GM18907 (cell line): ENCODE results near the gene STARD9.
A peak's percentile ranks its signal among the peaks of the same experiment; 100 is the strongest.
"Not testable (repeated sequence)": the region's sequence is repeated elsewhere in the genome, so short reads cannot be mapped to it uniquely, and the experiment has no call there.

Source experiments
- ATAC-seq: cut with Tn5 transposase; IDR thresholded peaks from one replicate; pipeline ENCODE4 v1.9.1; 2021; ENCODE audit warnings: mild to moderate bottlenecking, moderate library complexity; ENCODE audit not compliant: unreplicated experiment

The STARD9 gene

DNA sequence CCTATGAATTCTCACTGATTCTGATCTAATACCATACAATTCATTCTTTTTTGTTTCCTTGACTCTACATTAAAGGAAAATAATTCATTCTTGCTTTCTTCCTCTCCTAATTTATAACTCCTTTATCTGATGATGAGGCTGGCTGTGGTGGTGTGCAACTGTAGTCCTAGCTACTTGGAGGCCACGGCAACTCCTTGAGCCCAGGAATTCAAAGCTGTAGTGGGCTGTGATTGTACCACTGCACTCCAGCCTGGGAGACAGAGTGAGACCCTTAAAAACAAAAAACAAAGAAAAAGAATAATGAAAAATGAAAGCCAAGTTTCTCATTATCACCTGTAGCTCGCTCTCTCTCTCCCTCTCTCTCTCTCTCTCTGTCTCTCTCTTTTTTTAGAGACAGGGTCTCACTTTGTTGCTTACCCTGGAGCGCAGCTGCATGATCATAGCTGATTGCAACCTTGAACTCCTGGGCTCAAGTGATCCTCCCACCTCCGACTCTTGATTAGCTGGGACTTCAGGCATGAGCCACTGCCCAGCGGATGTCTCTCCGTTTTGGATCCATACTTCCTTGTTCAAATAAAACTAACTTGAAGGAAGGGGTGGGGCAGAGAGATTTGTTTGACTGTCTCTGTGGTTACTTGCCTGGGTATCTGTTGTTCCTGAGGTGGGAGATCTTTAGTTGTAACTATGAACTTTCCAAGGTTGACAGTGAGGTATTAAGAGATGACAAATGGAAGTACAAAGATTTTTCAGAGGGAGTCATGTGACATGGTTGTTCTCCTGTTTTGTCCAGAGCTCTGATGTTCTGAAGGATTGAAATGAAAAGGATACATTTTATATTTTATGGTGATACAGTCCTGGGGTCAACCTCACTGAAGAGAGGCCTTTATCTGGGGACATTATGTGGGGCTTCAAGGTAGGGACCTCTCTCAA lies 46.9 kb downstream of the STARD9 start:
- ATAC-seq, result no peak

GRCh38 chr15:42623951-42624350 lies 48.5 kb downstream of the STARD9 start:
- ATAC-seq, result no peak

DNA sequence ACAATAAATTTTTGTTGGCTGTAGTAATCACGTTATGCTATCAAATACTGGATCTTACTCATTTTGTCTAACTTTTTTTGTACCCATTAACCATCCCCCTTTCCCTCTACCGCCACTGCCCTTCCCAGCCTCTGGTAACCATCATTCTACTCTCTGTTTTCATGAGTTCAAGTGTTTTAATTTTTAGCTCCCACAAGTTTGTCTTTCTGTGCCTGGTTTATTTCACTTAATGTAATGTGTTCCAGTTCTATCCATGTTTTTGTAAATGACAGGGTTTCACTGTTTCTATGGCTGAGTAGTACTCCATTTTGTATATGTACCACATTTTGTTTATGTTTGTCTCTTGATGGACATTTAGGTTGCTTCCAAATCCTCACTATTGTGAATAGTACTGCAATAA lies 52.1 kb downstream of the STARD9 start:
- ATAC-seq, result no peak

- ATAC-seq, result no peak
These were observed 53.4 kb downstream of the STARD9 start for GRCh38 chr15:42628761-42629160.

DNA sequence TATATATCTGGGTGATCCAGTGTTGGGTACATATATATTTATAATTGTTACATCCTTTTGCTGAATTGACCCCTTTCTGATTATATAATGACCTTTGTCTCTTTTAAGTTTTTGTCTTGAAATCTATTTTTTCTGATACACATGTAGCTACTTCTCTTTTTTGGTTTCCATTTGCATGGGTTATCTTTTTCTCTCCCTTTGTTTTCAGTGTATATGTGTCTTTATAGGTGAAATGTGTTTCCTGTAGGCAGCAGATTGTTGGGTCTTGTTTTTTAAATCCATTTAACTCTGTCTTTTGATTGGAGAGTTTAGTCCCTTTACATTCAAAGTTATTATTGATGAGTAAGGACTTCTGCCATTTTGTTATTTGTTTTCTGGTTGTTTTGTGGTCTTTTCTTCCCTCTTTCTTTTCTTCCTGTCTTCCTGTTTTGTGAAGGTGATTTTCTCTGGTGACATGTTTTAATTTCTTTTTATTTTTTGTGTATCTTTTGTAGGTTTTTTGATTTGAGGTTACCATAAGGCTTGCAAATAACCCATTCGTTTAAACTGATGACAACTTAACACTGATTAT lies 56.8 kb downstream of the STARD9 start:
- no peak for ATAC-seq

DNA sequence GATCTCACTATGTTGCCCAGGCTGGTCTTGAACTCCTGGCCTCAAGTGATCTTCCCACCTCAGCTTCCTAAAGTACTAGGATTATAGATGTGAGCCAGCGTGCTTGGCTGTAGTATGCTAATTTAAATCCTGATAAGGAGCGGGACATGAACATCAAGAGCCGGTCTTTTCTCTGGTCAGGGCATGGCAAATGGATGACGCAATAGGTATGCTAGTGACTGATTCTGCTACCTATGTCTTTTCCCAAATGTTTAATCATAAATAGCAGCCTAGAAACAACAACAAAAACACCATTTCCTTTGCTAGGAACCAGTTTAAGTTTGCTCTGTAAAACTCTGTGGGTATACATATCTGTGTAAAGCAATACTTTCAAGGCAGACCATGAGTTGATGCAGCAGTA lies 64.7 kb downstream of the STARD9 start:
- no peak for ATAC-seq

DNA sequence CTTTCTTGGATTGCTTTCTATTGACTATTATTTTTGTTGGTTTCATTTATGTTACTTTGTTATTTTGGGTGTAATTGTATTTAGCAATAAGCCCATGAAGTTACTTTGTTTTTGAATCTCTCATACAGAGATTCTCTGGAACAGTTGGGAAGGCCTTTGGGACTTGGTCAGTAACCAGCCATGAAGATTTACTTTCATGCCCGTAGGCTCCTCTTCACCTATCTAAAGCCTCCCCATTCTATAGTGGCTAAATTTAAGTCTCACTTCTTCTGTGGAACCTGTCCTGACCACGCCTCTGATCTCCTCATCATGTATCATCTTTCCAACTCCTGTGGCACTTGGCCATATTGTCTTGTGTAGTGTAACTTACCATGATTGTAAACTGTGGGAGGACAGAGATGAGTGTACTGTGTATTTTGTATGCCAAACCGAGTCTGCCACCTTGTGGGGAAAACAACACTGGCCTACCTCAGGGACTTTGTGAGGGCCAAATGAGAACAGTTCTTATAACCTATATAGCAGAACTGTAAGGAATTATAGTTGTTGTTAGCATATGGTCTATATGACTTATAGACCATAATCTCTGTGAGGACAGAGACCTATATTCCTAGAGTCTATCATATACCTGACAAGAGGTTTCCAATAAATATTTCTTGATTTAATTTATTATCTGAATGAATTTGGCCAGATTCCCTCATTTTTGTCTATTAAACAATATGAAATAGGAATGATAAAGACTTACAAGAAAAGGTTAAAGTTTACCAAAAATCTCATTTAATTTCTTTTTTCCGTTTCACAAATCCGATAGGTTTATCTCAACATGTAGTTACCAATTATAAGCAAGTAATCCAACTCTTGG lies 75.0 kb downstream of the STARD9 start:
- ATAC-seq, result peak; percentile 71

GRCh38 chr15:42665827-42666226 lies 90.4 kb downstream of the STARD9 start:
- no peak for ATAC-seq

GRCh38 chr15:42667855-42668254 lies 92.4 kb downstream of the STARD9 start:
- no peak for ATAC-seq

DNA sequence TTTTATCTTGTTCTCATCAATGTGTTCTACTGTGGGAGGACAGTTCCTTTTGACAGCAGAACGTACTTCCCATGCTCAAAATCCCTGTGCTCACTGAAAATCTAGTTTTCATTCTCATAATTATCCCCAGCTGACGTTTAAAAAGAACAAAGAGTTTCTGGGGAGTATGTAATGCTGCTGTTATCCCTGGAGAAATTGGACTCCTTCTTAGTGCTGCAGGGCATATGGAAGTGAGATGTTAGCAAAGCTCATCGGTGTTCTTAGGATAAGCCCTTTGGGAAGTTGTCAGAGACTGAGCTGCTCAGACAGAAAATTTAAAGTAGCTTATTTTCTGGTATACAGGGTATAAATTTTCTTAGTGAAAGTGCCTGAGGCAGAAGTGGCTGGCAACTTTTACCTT lies 95.0 kb downstream of the STARD9 start:
- ATAC-seq, result no peak

- ATAC-seq, result no peak
These were observed 97.0 kb downstream of the STARD9 start for GRCh38 chr15:42672444-42672843.

DNA sequence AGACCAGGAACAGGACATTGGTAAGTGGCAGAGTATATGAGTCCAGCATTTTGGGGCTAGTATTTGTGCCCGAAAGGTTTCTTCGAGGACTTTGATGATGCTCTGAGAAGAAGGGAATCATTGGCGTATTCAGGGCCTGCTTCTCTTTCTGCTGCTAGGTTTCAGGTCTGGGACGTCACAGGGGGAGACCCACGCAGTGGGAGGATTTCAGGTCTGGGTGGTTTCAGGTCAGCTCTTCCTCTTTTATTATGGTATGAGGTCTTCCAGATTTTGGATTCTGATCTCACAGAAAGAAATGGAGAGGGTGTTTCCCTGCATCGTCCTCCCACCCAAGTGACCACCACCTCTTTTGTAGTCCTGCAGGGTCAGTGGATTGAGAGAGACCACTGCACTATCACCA lies 99.1 kb downstream of the STARD9 start:
- ATAC-seq, result no peak

DNA sequence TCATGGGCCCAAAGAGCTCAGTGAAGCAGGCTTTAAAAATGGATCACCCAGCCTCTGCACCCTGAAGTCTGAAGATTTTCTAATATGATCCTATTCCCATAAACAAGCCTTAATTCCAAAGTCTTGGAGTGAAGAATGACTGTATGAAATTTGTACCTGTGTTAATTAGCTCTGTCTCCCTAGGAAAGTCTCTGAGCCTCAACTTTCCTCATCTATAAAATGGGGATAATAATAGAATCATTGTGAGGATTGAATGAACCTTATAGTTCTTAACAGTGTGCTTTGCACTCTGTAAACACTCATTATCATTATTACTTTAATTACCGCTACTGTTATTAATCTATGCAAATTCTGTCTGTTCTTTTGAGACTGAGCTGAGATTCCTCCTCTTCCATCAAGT lies 99.6 kb downstream of the STARD9 start:
- ATAC-seq, result no peak

- ATAC-seq, result no peak
These were observed 104.1 kb downstream of the STARD9 start for GRCh38 chr15:42679285-42680141.

DNA sequence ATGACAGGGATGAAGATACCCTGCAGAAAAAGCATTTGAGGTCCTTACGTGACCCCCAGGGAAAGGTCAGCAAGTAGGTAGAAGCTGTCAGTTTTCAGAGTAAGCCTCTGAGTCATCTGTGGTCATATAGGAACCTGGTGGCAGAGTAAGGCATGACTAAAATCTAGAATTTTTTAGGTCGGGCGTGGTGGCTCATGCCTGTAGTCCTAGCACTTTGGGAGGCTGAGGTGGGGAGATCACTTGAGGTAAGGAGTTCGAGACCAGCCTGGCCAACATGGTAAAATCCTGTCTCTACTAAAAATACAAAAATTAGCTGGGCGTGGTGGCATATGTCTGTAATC lies 104.7 kb downstream of the STARD9 start:
- ATAC-seq, result not testable (repeated sequence)

DNA sequence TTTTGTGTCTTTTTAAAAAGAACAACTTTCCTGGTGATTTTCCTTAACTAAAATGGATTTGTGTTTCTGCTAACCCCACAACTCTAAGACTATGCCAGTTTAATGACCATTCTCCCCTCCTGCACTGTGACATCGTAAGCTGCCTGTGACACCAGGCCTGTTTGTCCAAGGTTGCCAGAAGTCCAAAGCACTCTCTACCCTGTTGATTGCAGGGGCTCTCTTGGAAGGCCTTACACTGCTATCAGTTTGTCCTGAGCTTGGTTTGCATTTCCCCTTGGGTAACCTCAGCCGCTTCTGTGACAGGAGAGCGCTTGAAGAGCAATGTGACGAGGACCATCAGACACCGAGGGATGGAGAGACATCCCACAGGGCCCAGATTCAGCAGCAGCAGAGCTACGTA lies 105.7 kb downstream of the STARD9 start:
- ATAC-seq, result no peak

DNA sequence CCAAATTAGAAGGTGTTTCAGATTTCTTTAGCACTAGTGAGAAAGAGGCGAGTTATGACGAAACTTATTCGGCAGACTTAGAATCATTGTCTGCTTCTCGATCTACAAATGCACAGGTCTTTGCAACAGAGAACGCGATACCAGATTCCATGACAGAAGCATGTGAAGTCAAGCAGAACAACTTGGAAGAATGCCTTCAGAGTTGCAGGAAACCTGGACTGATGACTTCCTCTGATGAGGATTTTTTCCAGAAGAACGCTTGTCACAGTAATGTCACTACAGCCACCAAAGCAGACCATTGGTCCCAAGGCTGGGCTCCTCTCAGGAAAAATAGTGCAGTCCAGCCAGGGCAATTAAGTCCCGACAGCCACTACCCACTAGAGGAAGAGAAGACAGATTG lies 110.9 kb downstream of the STARD9 start:
- no peak for ATAC-seq

- no peak for ATAC-seq
These were observed 112.3 kb downstream of the STARD9 start for GRCh38 chr15:42687740-42688139.

DNA sequence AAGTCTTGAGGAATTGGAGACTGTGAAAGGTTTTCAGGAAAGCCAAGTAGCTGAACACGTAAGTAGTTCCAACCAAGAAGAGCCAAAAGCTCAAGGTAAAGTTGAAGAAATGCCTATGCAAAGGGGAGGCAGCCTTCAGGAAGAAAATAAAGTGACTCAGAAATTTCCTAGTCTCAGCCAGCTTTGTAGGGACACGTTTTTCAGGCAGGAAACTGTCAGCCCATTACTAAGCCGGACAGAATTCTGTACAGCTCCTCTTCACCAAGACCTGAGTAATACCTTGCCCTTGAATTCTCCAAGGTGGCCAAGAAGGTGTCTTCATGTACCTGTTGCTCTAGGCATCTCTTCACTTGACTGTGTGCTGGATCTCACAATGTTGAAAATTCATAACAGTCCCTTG lies 112.9 kb downstream of the STARD9 start:
- ATAC-seq, result no peak

DNA sequence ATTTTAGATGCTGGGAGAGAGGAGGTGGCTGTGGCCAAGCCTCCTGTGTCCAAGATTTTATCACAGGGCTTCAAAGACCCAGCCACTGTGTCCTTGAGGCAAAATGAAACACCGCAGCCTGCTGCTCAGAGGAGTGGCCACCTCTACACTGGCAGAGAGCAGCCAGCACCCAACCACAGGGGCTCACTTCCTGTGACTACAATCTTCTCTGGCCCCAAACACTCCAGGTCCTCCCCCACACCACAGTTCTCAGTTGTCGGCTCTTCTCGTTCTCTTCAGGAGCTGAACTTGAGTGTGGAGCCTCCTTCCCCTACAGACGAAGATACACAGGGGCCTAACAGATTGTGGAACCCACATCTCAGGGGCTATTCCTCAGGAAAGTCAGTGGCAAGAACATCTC lies 115.9 kb downstream of the STARD9 start:
- no peak for ATAC-seq

DNA sequence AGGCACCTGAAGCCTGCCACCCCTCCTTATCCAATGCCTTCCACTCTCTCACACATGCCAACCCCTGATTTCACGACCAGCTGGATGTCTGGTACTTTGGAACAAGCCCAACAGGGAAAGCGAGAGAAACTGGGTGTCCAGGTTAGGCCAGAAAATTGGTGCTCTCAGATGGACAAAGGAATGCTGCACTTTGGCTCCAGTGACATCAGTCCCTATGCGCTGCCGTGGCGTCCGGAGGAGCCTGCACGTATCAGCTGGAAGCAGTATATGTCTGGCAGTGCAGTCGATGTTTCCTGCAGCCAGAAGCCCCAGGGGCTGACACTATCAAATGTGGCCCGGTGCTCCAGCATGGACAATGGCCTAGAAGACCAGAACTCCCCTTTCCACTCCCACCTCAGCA lies 116.4 kb downstream of the STARD9 start:
- ATAC-seq, result no peak
